ENCODE data around the gene ZNF366. TPM values are rescaled to one million over a fixed set of nuclear protein-coding genes. Genes with fewer than 3 reads are reported as not detected.

The ZNF366 gene
- total RNA-seq, 1 experiment from 2014 or later = not detected

- no peak overlapping the region for H3K27ac Mint-ChIP-seq (ENCODE audit: unreplicated experiment)
- CTCF ChIA-PET = no interaction called here
- DNase-seq = no peak
- H3K4me3 Mint-ChIP-seq (ENCODE audit: low read depth, unreplicated experiment) = no peak overlapping the region
- intact Hi-C loops (cut with micrococcal nuclease; ENCODE audit: unreplicated experiment) = no loop called here
- no peaks in the 10 kb centered on the region for H3K27me3 Mint-ChIP-seq (ENCODE audit: unreplicated experiment)
- BruUV-seq (replicated peaks) = no TSS peak
- H3K4me1 Mint-ChIP-seq (ENCODE audit: low read depth, unreplicated experiment) = no peaks in the 10 kb centered on the region
- TF ChIP-seq, protein P1, sequence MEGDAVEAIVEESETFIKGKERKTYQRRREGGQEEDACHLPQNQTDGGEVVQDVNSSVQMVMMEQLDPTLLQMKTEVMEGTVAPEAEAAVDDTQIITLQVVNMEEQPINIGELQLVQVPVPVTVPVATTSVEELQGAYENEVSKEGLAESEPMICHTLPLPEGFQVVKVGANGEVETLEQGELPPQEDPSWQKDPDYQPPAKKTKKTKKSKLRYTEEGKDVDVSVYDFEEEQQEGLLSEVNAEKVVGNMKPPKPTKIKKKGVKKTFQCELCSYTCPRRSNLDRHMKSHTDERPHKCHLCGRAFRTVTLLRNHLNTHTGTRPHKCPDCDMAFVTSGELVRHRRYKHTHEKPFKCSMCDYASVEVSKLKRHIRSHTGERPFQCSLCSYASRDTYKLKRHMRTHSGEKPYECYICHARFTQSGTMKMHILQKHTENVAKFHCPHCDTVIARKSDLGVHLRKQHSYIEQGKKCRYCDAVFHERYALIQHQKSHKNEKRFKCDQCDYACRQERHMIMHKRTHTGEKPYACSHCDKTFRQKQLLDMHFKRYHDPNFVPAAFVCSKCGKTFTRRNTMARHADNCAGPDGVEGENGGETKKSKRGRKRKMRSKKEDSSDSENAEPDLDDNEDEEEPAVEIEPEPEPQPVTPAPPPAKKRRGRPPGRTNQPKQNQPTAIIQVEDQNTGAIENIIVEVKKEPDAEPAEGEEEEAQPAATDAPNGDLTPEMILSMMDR (IDR thresholded peaks at IDR 0.05; ENCODE audit: unreplicated experiment) = no peak
- peaks cover 9% of the 10 kb centered on the region for H3K9me3 Mint-ChIP-seq (ENCODE audit: low read depth, unreplicated experiment)
- no peaks in the 10 kb centered on the region for H3K36me3 Mint-ChIP-seq (ENCODE audit: insufficient read depth, unreplicated experiment)
Measured at GRCh38 chr5:72519111-72519510, 11.9 kb upstream of the ZNF366 start.

GRCh38 chr5:72518001-72518683 lies 10.9 kb upstream of the ZNF366 start:
- no peaks in the 10 kb centered on the region for H3K36me3 Mint-ChIP-seq (ENCODE audit: insufficient read depth, unreplicated experiment)
- peaks cover 7% of the 10 kb centered on the region for H3K27me3 Mint-ChIP-seq (ENCODE audit: unreplicated experiment)
- BruUV-seq (replicated peaks) = no TSS peak
- TF ChIP-seq, protein P1 (IDR thresholded peaks at IDR 0.05; ENCODE audit: unreplicated experiment) = no peak
- CTCF ChIA-PET = interaction anchor here (0.6 kb wide), 1 partner anchor 48 kb away, joined by 3 read pairs; no protein-coding TSS in a partner anchor
- peaks cover 9% of the 10 kb centered on the region for H3K9me3 Mint-ChIP-seq (ENCODE audit: low read depth, unreplicated experiment)
- H3K27ac Mint-ChIP-seq (ENCODE audit: unreplicated experiment) = no peak overlapping the region
- intact Hi-C loops (cut with micrococcal nuclease; ENCODE audit: unreplicated experiment) = no loop called here
- no peak for DNase-seq
- no peaks in the 10 kb centered on the region for H3K4me1 Mint-ChIP-seq (ENCODE audit: low read depth, unreplicated experiment)
- H3K4me3 Mint-ChIP-seq (ENCODE audit: low read depth, unreplicated experiment) = no peak overlapping the region

DNA sequence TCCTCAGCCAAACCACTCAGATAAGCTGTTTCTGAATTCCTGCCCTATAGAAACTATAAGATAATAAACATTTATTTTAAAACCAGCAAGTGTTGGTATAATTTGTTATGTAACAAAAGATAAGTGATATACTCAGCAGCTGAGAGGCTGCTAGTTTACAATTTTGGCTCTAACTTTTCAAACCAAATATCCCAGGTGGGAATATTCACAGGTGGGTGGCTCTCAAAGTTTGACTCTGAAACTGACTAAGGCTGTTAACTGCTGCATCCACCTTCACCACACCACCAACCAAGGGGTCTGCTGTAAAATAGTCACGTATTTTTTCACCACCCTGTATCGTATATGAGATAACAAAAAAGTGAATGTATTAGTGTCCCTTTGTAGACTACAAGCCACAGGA lies 9.7 kb upstream of the ZNF366 start:
- H3K36me3 Mint-ChIP-seq (ENCODE audit: insufficient read depth, unreplicated experiment) = no peaks in the 10 kb centered on the region
- no peak for DNase-seq
- peaks cover 6% of the 10 kb centered on the region for H3K9me3 Mint-ChIP-seq (ENCODE audit: low read depth, unreplicated experiment)
- no TSS peak for BruUV-seq (replicated peaks)
- intact Hi-C loops (cut with micrococcal nuclease; ENCODE audit: unreplicated experiment) = no loop called here
- CTCF ChIA-PET = no interaction called here
- H3K4me3 Mint-ChIP-seq (ENCODE audit: low read depth, unreplicated experiment) = no peak overlapping the region
- H3K27ac Mint-ChIP-seq (ENCODE audit: unreplicated experiment) = no peak overlapping the region
- peaks cover 19% of the 10 kb centered on the region for H3K27me3 Mint-ChIP-seq (ENCODE audit: unreplicated experiment)
- peaks cover 8% of the 10 kb centered on the region for H3K4me1 Mint-ChIP-seq (ENCODE audit: low read depth, unreplicated experiment)
- TF ChIP-seq, protein P1 (IDR thresholded peaks at IDR 0.05; ENCODE audit: unreplicated experiment) = no peak

GRCh38 chr5:72515211-72515610 lies 8.0 kb upstream of the ZNF366 start:
- no peak overlapping the region for H3K4me3 Mint-ChIP-seq (ENCODE audit: low read depth, unreplicated experiment)
- TF ChIP-seq, protein P1 (IDR thresholded peaks at IDR 0.05; ENCODE audit: unreplicated experiment) = no peak
- CTCF ChIA-PET = no interaction called here
- DNase-seq = no peak
- peaks cover under 1% of the 10 kb centered on the region for H3K9me3 Mint-ChIP-seq (ENCODE audit: low read depth, unreplicated experiment)
- H3K27me3 Mint-ChIP-seq (ENCODE audit: unreplicated experiment) = peaks cover 36% of the 10 kb centered on the region
- H3K36me3 Mint-ChIP-seq (ENCODE audit: insufficient read depth, unreplicated experiment) = no peaks in the 10 kb centered on the region
- no TSS peak for BruUV-seq (replicated peaks)
- H3K27ac Mint-ChIP-seq (ENCODE audit: unreplicated experiment) = no peak overlapping the region
- H3K4me1 Mint-ChIP-seq (ENCODE audit: low read depth, unreplicated experiment) = peaks cover 13% of the 10 kb centered on the region
- intact Hi-C loops (cut with micrococcal nuclease; ENCODE audit: unreplicated experiment) = no loop called here

Data from Calu3 (cell line).